Skeletal muscle tissue (tissue), 4 donors: ENCODE measurements around the gene TEX2. TPM values are rescaled to one million over a fixed set of nuclear protein-coding genes. Genes with fewer than 3 reads are reported as not detected.
"Not testable (repeated sequence)": the region's sequence is repeated elsewhere in the genome, so short reads cannot be mapped to it uniquely, and the experiment has no call there.

Experiments
- H3K27ac ChIP-seq: one replicate; pipeline ENCODE4 v1.7.0; 2013; ENCODE audit warnings: mild to moderate bottlenecking, low read depth, low read length, inconsistent platforms
- H3K27me3 ChIP-seq, 3 donors: one replicate each; pipeline ENCODE4 v1.7.0; 2013; ENCODE audit warnings: low read length in 3 of 3; ENCODE audit not compliant: control insufficient read depth in 3 of 3, insufficient read depth in 3 of 3
- H3K36me3 ChIP-seq, 3 donors: one replicate each; pipeline ENCODE4 v1.7.0; 2013; ENCODE audit warnings: low read length in 3 of 3; ENCODE audit not compliant: control insufficient read depth in 3 of 3, insufficient read depth in 3 of 3
- H3K4me1 ChIP-seq, 3 donors: one replicate each; pipeline ENCODE4 v1.7.0; 2013; ENCODE audit warnings: low read length in 3 of 3, mild to moderate bottlenecking in 3 of 3; ENCODE audit not compliant: control insufficient read depth in 3 of 3, insufficient read depth in 3 of 3
- H3K4me3 ChIP-seq, 3 donors: one replicate each; pipeline ENCODE4 v1.7.0; 2013; ENCODE audit warnings: low read length in 3 of 3
- H3K9ac ChIP-seq, 3 donors: one replicate each; pipeline ENCODE4 v1.7.0; 2013; ENCODE audit warnings: low read length in 3 of 3, mild to moderate bottlenecking in 3 of 3, moderate library complexity in 2 of 3, low read depth in 1 of 3
- H3K9me3 ChIP-seq, 3 donors: one replicate each; pipeline ENCODE4 v1.7.0; 2013; ENCODE audit warnings: low read length in 3 of 3; ENCODE audit not compliant: control insufficient read depth in 3 of 3
- total RNA-seq: library from RNA; depleted of rRNA; stranded (reverse); fragments of >200 nt; gene quantifications from one replicate; pipeline ENCODE4 v1.2.3, GENCODE V29; 2014
- donor health status: Osteomylitis.

TEX2 gene
- total RNA-seq, 1 donor from 2014 or later, result 20.4 TPM

DNA sequence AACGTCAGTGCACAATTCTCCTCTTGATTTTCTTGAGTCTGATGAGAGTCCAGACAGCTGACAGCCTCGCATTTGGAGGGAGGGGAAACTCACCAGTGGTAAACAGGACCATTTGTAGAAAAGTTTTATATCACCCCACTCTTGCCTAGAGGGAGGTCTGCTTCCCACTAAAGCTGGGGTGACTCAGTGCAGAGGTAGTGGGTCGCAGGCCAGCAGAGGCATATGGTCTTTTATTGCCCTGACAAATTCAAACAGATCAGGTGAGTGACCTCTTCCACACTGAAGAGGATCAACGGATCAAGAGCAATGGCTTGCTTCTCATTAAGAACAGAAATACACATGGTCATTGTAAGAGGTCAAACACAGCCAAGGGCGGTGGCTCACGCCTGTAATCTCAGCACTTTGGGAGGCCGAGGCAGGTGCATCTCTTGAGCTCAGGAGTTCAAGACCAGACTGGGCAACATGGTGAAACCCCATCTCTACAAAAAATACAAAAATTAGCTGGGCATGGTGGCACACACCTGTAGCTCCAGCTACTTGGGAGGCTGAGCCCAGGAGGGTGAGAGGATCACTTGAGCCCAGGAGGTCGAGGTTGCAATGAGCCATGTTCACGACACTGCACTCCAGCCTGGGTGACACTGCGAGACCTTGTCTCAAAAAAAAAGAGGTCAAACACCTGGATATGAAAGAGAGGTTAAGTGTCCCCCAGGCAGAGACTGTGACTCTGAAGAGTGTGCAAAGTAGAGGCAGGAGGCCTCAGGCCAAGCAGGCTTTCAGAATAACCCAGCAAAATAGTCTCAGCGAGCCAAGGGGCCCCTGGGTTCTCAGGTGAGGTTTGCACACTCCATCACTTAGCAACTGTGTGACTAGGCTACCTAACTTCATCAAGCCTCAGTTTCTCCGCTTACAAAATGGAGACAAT lies 76.6 kb downstream of the TEX2 start:
- H3K9ac ChIP-seq, result no peak overlapping the region
- no peak overlapping the region for H3K27ac ChIP-seq
- H3K9me3 ChIP-seq, result no peaks in the 10 kb centered on the region
- H3K4me1 ChIP-seq, result peaks cover 24 to 31% (median 27%) of the 10 kb centered on the region in 3 donors
- no peak overlapping the region for H3K4me3 ChIP-seq
- peaks cover 2 to 3% (median 3%) of the 10 kb centered on the region in 3 donors for H3K36me3 ChIP-seq
- H3K27me3 ChIP-seq, result no peaks in the 10 kb centered on the region

GRCh38 chr17:64185557-64185956 lies 77.5 kb downstream of the TEX2 start:
- Histone ChIP-seq H3K4me1 (peaks cover 22 to 28% (median 22%) of the 10 kb centered on the region in 3 donors), H3K9ac (peak overlapping the region in 1 of 3 donors; percentile 33)
- not testable (repeated sequence) for H3K4me3 ChIP-seq, H3K36me3 ChIP-seq, H3K27me3 ChIP-seq, H3K27ac ChIP-seq, H3K9me3 ChIP-seq

DNA sequence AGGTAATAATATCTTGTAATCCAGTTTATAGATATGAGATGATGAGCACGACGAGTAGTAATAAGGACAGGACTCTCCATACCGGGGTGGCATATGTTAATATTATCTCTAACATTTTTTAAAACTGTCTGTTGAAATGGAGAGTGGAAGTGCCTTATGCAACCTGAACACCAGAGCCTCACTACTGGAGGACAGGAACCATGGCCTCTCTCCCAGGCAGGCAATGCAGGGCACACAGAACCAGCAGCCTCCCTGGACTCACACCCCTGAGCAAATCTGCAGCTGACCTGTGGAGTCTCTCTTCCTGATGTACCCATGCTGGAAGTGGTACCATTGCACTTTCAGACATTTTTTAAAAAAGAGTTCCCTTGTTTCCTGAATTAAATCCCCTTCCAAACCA lies 78.0 kb downstream of the TEX2 start:
- H3K9me3 ChIP-seq, result no peaks in the 10 kb centered on the region
- no peaks in the 10 kb centered on the region for H3K27me3 ChIP-seq
- H3K4me1 ChIP-seq, result peaks cover 19 to 24% (median 20%) of the 10 kb centered on the region in 3 donors
- no peak overlapping the region for H3K4me3 ChIP-seq
- H3K27ac ChIP-seq, result no peak overlapping the region
- H3K36me3 ChIP-seq, result peaks cover 2 to 3% (median 3%) of the 10 kb centered on the region in 3 donors
- no peak overlapping the region for H3K9ac ChIP-seq

GRCh38 chr17:64183815-64184214 lies 79.2 kb downstream of the TEX2 start:
- Histone ChIP-seq H3K4me3 (no peak overlapping the region), H3K27ac (no peak overlapping the region), H3K9ac (no peak overlapping the region), H3K4me1 (peaks cover 20 to 26% (median 20%) of the 10 kb centered on the region in 3 donors), H3K9me3 (no peaks in the 10 kb centered on the region), H3K27me3 (no peaks in the 10 kb centered on the region), H3K36me3 (peaks cover 2 to 3% (median 3%) of the 10 kb centered on the region in 3 donors)

DNA sequence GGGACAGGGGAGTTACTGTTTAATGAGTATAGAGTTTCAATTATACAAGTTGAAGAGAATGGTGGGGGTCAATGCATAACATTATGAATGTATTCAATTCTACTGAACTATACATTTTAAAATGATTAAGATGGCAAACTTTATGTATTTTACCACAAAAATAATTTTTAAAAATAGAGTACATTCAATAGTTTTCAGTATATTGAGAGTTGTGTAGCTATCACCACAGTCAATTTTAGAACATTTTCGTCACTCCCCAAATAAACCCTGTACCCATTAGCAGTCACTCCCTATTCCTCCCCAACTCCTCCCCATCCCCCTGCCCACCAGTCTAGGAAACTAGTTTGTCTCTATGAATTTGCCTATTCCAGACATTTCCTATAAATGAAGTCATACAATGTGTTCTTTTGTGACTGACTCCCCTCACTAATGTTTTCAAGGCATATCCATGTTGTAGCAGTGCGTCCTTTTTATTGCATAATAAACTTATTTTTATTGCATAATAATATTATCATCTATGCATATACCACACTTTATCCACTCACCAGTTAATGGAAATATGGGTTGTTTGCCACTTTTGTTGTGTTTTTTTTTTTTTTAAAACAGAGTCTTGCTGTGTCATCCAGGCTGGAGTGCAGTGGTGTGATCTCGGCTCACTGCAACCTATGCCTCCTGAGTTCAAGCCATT lies 80.6 kb downstream of the TEX2 start:
- H3K9ac ChIP-seq, result no peak overlapping the region
- peaks cover 0 to 2% (median 0%) of the 10 kb centered on the region in 3 donors for H3K36me3 ChIP-seq
- H3K4me3 ChIP-seq, result no peak overlapping the region
- H3K27ac ChIP-seq, result no peak overlapping the region
- no peaks in the 10 kb centered on the region for H3K27me3 ChIP-seq
- H3K9me3 ChIP-seq, result no peaks in the 10 kb centered on the region
- H3K4me1 ChIP-seq, result peaks cover 33 to 39% (median 34%) of the 10 kb centered on the region in 3 donors

DNA sequence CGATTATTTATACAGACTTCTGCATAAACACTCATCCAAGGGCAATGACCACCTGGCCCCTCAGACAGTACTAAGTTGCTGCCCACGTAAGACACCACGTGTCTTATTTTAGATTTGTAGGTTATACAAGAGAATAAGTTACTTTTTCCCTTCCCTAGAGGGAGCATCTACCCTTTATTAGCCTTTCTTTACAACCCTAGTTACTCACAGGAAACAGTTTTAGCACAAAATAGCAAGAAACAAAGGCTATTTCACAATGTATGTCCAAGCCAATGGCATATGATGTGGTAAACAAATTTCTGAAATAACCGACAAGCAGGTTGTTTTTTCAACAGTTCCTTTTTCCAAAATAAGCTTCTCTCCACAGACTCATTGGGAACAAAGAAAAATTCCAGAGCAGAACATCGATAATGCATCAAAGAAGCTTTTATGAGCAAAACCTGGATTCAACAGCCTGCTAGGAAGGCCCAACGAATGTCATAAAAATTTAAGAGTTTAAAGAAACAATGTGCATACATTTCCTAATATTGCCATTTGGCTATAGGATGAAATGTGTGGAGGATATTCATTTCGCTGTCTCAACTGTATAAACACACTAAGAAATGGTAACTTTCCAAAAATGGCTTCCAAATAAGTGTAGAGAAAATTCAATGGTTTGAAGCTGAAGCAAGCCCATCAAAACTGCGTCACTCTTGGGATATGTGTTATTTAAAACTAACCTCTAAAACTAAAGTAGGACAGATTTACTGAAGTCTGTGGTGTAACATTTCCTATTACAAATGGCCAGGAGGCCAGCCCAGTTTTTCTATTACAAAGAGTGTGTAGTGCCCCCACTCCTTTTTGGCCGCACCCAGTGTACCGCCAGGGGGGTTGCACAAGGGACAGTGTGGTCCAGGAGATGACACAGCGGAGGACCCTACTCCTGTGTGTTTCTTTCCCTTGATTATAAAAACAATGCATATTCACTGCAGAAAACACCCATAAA lies 82.7 kb downstream of the TEX2 start:
- Histone ChIP-seq H3K4me3 (no peak overlapping the region), H3K9ac (no peak overlapping the region), H3K36me3 (peaks cover 0 to 3% (median 0%) of the 10 kb centered on the region in 3 donors), H3K27me3 (no peaks in the 10 kb centered on the region), H3K9me3 (no peaks in the 10 kb centered on the region), H3K27ac (peak overlapping the region; percentile 0), H3K4me1 (peaks cover 38 to 39% (median 38%) of the 10 kb centered on the region in 3 donors)

DNA sequence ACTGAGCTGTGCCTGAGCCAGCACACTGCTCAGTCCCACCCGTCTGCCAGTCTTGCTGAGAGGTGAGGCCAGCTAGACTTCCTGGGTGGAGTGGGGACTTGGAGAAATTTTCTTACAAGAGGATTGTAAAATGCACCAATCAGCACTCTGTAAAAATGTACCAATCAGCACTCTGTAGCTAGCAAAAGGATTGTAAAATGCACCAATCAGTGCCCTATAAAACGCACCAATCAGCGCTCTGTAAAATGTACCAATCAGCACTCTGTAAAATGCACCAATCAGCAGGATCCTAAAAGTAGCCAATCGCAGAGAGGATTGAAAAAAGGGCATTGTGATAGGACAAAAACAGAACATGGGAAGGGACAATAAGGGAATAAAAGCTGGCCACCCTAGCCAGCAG lies 84.0 kb downstream of the TEX2 start:
- not testable (repeated sequence) for H3K27ac ChIP-seq, H3K9ac ChIP-seq

GRCh38 chr17:64178011-64178825 lies 84.8 kb downstream of the TEX2 start:
- H3K4me1 ChIP-seq, result peaks cover 57% of the 10 kb centered on the region in 3 donors
- peak overlapping the region in 1 of 3 donors; percentile 22 for H3K4me3 ChIP-seq
- no peaks in the 10 kb centered on the region for H3K9me3 ChIP-seq
- H3K36me3 ChIP-seq, result peaks cover 0 to 3% (median 0%) of the 10 kb centered on the region in 3 donors
- H3K9ac ChIP-seq, result peak overlapping the region; percentile 4 to 61 (median 47)
- H3K27ac ChIP-seq, result peak overlapping the region; percentile 84
- no peaks in the 10 kb centered on the region for H3K27me3 ChIP-seq

More for the DNA sequence above, 84.0 kb downstream of the TEX2 start:
- H3K4me1 ChIP-seq, result peaks cover 49 to 50% (median 49%) of the 10 kb centered on the region in 3 donors
- not testable (repeated sequence) for H3K27me3 ChIP-seq, H3K36me3 ChIP-seq, H3K9me3 ChIP-seq, H3K4me3 ChIP-seq
